ENCODE measurements around the gene MCTP2.
"Not testable (repeated sequence)": the region's sequence is repeated elsewhere in the genome, so short reads cannot be mapped to it uniquely, and the experiment has no call there.

The MCTP2 gene

DNA sequence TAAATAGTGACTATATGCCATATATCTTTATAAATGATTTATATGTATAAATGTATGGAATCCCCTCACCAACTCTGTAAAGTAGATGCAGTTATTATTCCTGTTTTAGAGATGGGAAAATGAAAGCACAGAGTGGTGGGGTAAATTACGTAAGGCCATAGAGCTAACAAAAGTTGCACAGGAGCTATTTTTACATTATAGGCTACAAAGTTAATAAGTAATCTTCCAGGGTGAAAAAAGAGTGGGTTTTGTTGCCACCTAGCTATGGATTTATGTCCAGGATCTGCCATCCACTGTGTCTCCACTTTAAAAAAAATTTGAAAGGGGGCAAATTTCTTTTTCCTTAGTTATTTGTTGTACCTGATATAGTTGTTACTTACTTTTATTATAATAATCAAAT is 235.7 kb downstream of the MCTP2 start:
- DNase-seq: no peak

DNA sequence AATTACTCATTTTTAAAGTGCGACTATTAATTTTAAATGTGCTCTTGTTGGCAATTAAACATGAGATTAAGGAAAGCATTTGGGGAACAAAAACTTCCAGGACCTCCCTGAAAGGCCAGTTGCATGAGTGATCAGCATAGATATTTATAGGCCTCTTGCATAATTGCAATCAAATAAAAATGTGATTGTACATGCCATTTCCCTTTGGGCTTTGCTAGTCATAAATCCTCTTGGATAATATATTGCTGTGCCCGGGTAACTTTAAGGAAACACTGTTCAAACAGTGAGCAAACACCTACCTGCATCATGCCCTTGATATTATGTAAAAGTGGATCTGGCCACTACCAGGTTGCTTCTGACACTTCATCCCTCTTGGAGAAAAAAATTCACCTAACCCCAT is 239.1 kb downstream of the MCTP2 start:
- no peak for DNase-seq

DNA sequence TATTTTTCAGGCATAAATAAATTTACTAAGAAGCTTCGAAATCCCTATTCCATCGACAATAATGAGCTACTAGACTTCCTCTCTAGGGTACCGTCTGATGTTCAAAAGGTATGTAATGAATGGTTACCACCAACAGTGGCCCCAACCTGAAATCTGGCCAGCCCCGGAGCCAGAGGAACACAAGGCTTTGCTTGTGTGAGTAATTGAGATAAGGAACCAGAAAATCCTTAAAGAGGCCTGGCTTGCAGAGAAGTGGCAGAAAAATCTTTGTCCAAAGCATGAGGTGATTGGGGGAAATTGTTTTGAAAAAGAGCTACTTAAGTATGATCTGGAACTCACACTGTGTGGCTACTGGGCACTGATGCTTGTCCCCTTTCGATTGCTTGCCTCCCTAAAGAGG is 245.3 kb downstream of the MCTP2 start:
- no peak for DNase-seq

DNA sequence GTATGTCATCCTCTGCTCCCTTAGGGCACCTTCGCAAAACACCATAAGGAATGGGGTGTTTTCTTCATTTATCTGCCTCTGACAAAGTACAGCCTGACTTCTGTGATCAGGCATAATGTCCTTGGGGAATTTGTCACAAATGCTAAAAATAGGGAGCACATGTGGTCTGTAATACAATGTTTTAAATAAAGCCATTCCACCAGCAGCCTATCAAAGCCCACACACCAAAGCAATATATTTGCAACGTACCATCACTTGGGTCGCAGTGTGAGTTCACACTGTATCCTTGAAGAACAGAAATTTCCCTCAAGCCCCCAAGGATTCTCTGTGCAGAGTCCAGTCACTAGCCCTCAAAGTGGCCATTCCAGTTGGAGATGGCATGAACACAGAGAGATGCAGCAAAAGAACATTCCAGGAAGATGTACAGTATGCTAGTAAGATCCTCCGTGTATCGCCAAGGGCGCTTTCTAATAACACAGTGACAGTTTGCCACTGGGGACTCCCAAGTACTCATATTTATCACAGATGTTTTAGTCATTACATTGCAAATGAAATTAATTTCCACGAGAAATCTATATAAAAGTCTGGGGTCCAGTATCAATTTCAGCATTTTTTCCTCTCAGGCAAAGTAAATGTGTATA is 246.7 kb downstream of the MCTP2 start:
- DNase-seq: no peak

DNA sequence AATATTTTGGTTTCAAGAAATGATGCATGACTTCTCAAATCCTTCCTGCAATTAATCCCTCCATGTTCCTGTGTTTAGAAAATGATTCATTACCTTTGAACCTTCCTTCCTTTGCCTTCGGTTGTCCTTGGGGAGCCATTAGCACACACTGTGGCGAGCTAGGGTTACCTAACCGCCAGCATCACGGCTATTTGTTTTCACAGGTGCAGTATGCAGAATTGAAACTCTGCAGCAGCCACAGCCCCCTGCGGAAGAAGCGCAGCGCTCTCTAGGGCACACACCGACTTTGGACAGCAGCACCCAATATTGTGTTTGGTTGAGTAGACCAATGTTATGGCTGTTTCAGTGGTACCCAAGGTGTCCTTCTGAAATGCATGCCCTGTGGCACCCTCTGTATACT is 247.4 kb downstream of the MCTP2 start:
- peak; percentile 25 for DNase-seq

DNA sequence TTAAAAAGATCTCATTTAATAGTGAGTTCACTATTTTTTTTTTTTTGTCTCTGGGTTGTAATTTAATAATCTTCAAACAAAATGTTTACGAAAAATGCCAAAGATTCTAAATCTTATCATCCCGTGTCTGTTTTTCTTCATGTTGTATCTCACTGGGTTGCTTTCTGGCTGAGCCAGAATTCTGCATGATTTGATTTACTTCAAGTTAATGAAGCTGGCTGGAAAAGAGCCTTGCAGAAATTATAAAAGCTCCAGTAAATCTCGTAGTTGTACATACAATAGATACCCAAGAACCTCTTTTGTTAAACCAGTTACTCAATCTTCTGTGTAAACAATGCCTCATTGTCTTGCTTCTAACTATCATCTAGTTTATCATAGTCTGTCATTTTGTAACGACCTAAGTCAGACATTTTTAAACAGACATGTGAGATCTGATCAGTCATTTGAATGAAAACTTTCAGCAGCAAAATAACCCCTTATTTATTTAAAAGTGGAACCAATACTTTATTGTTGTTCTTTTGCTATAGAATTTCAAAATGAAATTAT is 249.0 kb downstream of the MCTP2 start:
- no peak for DNase-seq

DNA sequence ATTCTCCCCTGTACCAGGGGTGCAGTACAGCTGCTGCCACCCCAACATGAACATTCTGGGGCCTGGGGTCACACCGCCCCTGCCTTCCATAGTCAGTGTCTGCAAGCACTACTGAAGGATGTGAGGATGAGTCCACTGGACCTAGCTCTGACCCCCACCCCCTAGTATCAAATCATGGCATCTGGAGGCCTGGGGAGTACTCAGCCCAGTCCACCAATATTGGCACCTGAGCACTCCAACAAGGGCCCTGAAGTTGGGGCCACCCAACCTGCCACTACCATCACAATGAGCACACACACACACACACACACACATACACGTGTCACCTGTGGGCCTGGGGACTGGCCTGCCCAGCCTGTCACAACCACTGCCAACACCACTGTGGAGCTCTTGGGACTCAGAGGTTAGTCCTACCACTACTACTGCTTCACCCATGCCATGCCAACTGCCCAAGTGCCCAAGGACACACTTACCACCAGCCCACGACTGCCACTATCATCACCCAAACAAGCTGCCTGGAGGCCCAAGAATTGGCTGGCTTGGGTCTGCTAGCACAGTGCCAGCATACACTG is 253.9 kb downstream of the MCTP2 start:
- DNase-seq: no peak

DNA sequence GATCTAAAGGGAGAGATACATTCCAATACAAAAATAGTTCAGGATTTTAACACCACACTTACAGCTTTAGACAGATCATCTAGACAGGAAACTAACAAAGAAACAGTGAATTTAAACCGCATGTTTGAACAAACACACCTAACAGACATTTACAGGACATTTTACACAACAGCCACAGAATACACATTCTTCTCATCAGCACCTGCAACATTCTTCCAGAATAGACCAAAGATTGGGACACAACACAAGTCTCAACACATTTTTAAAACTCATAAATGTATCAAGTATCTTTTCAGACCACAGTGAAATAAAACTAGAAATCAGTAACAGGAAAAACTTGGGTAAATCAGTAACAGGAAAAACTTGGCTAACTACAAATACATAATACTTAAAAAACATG is 256.3 kb downstream of the MCTP2 start:
- no peak for DNase-seq

DNA sequence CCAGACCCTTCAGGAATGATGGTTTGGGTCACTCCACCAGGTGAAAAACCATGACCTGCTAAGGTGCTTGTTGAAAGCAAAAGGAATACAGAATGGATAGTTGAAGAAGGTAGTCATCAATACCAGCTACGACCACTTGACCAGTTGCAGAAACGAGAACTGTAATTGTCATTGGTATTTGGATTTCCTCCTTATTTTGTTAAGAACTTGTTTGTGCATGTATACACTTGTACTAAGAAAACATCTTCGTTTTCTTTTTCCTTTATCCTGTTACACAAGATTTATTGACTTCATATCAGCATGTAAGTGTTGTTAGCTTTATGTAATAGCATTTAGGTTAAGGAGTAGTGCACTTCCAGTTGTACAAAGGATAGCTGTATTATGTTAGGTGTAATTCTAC is 261.8 kb downstream of the MCTP2 start:
- no peak for DNase-seq

DNA sequence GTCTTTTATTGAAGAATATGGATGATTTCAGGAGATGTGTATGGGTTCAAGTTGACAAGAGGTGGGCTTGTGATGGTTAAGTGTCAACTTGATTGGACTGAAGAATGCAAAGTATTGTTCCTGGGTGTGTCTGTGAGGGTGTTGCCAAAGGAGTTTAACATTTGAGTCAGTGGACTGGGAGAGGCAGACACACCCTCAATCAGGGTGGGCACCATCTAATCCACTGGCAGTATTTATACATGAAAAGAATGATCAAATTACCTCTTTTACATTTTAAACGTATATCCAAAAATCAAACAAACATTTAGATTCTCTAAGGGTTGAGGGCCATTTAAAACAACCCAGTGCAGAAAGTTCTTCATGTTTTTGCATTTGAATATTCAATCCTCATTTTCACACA is 262.2 kb downstream of the MCTP2 start:
- not testable (repeated sequence) for DNase-seq

DNA sequence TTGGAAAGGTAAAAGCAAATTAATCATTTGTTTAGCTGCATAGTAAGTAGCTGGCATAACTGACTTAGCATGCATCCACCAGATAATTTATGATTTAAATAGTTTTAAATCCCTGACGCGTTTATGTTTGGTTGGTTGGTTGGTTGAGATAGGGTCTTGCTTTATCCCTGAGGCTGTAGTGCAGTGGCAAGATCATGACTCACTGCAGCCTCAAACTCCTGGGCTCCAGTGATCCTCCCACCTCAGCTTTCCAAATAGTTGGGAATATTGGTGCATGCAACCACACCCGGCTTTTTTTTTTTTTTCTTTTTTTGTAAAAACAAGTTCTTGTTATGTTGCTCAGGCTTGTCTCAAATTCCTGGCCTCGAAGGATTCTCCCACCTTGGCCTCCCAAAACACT is 263.4 kb downstream of the MCTP2 start:
- DNase-seq: no peak

DNA sequence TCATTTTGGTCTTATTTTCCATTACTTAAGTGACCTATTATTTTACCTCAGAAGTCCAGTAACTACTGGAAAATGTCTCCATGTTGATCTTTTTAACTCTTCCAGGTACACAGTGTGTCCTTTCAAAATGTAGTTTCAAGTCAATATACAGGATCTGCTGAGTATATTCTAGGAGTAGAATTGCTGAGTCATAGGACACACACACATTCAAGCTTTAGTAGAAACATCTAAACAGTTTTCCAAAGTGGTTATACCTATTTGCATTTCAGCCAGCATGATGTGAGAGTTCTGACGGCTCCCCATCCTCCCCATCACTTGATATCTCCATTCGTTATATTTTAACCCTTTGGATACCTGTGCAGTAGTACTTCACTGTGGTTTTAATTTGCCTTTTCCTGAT is 271.9 kb downstream of the MCTP2 start:
- no peak for DNase-seq

DNA sequence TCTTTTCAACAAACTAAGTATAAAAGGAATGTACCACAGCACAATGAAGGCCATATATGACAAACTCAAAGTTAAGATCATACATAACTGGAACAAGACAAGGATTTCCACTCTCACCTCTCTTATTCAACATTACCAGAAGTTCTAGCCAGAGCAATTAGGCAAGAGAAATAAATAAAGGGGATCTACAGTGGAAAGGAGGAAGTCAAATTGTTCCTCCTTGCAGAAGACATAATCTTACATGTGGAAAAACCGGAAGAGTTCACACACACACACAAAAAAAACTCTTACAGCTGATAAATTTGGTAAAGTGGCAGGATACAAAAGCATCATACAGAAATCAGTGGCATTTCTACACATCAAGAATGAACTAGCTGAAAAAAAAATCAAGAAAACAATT is 277.9 kb downstream of the MCTP2 start:
- DNase-seq: no peak

DNA sequence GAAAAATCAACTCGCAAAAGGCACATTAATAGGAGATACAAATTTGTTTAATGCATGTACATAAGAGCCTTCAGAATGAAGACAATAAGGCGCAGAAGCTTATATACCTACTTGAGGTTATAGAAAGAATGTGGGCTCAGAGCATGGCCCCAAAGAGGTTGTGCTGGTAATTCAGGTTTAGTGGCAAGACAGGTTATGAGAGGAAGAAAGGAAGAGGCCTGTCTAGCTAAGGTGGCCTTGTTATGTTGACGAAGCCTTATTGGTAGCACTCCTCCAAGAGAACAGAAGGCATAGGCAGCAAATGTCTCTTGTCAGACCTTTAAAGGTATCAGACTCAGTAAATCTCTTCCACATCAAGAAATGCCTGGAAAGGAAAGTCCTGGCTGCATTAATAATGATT is 290.8 kb downstream of the MCTP2 start:
- no peak for DNase-seq

DNA sequence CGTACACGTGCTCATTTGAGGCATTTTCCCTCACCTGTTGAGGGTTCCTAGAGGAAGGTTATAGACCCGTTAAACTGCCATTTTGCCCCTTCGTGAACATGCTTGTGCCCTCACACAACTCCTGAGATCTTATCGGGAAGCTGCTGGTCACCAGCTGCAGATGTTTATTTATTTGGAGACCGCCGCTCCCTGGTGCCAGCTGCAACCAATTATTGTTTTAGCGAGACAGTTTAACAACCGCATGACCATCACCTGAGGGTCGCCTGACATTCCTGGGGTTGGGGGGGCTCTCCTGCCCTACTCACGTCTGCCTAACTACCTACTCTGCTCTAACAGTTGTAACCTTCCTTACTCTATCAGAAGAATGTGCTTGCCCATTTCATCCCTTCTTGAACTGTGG is 292.5 kb downstream of the MCTP2 start:
- DNase-seq: no peak

DNA sequence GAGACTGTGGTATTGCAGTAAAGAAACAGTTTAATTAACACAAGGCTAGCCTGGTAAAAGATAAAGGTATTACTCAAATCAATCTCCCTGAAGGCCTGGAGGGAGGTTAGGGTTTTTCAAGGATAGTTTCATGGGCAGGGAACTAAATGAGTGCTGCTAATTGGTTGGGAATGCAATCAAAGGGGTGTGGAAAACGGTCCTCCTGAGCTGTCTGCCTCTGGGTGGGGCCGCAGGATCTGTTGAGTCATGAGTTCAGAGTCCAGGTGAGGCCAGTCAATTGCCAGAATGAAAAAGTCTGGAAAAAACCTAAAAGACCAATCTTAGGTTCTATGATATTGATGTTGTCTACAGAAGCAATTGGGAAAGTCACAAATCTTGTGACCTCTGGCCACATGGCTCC is 293.2 kb downstream of the MCTP2 start:
- no peak for DNase-seq

DNA sequence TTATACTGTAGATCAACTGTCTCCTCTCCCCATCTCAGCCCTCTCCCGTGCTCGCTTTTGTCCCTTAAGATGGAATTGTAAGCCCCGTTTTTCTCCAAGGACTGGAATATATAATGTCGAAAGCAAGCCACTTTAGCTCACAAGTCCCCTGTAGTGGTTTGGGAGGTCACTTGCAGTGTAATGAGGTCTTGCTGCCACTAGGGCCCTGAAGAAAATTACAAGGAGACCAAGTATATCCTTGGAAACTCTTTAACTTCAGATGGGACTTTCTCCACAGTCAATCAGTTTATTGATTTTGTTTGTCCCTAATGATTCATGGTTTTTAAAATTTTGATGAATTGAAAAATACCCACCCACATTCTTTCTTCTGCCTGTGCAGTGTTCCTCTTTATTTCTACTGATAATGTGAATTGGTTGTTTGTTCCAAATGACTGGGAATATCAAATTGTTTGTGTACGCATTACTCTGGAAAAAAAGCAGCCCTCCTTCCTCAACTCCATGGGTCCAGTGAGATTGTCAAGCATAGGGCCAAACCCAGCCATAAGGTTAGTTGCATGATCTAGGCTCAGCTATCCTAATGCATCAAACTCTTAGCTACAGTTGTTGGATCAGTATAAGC is 294.8 kb downstream of the MCTP2 start:
- DNase-seq: no peak

DNA sequence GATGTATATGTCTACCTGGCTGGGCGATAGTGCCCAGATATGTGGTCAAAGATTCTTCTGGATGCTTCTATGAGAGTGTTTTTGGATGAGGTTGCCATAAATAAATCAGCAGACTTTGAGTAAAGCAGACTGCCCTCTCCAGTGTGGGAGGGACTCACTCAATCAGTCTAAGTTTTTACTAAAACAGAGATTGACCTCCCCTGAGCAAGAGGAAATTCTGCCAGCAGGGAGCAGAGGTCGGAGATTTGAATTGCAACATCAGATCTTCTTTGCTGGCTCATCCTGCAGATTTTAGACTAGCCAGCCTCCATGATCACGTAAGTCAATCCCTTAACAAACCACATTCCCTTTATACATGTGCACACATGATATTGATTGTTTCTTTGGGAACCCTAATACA is 300.9 kb downstream of the MCTP2 start:
- DNase-seq: no peak

Measured in NCI-H1092 treated with DMSO at 0.1 percent for 48 hours (cell line).